ENCODE results near the gene FANCI. TPM values are rescaled to one million over a fixed set of nuclear protein-coding genes. Genes with fewer than 3 reads are reported as not detected.

Gene FANCI
- total and polyA plus RNA-seq, 2 of the 13 experiments (the other 11 are each of a cell fraction or from before 2014, with no cell fraction given), result 15.7 to 68.8 TPM

GRCh38 chr15:89333959-89334509, 90.3 kb downstream of the FANCI start (continued):
- TF ChIP-seq ZSCAN20 (CRISPR knock-in tag; IDR thresholded peaks at IDR 0.05; ENCODE audit: borderline replicate concordance) (no peak), GABPA (IDR thresholded peaks at IDR 0.05; ENCODE audit: low read depth, low read length) (no peak), GABPA (CRISPR knock-in tag; IDR thresholded peaks at IDR 0.05; ENCODE audit: low read depth) (no peak), RXRA (CRISPR knock-in tag; IDR thresholded peaks at IDR 0.05) (no peak), ZNF629 (CRISPR knock-in tag; conservative IDR thresholded peaks at IDR 0.05) (peak; percentile 55; the same call in 1 of the 2 replicates), AHDC1 (CRISPR knock-in tag; IDR thresholded peaks at IDR 0.05; ENCODE audit: borderline replicate concordance) (peak; percentile 5; the same call in 1 of the 2 replicates), PRDM15 (CRISPR knock-in tag; IDR thresholded peaks at IDR 0.05) (no peak), ZZZ3 (CRISPR knock-in tag; IDR thresholded peaks at IDR 0.05; ENCODE audit: borderline replicate concordance) (no peak), HBP1 (CRISPR knock-in tag; IDR thresholded peaks at IDR 0.05; ENCODE audit: low read depth) (0 out of 2 replicates have a peak, but pooled peaks have one; percentile 11), ZNF609 (CRISPR knock-in tag; IDR thresholded peaks at IDR 0.05; ENCODE audit: borderline replicate concordance) (no peak), CENPX (CRISPR knock-in tag; IDR thresholded peaks at IDR 0.05) (no peak), MXD3 (CRISPR knock-in tag; IDR thresholded peaks at IDR 0.05) (no peak), TEAD3 (CRISPR knock-in tag; optimal IDR thresholded peaks at IDR 0.05; ENCODE audit: borderline replicate concordance) (no peak)

Data from HepG2 (cell line).